ENCODE measurements around the gene LY86.

DNA sequence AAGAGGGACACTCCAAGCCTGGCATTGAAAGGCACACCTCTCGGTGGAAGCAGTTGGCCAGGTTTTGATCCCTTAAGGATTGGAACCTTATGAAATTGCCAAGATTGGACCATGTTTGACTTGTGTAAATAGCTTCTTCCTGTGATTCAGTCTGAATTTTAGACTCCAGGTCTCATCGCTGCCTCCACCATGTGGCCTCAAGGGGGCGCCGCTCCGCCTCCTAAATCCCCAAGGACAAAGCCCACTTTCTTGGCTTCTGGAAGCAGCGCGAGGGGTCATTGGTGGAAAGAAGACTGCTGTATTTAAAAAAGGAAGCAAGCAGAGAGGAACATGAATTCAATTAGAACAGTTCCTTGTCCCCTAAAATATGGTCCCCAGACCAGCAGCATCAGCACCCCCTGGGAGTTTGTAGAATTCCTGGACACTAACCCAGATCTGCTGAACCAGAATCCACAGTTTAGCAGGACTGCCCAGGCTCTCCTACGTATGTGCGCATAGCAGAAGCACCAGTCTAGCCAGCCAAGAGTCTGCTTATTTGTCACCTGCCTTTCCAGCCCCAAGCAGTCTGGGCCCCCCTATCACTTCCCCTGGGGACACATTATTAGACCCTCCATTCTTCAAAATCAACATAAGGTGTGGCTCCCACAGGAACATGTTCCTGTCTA lies 108.5 kb downstream of the LY86 start:
- peak; percentile 31 to 47 (median 46) for TF ChIP-seq CTCF (IDR thresholded peaks at IDR 0.05)
- no peak for TF ChIP-seq POLR2A (IDR thresholded peaks at IDR 0.05)

Data from uterus (tissue), 2 donors.